Measurements from ENCODE around the gene DLX5.

The DLX5 gene

DNA sequence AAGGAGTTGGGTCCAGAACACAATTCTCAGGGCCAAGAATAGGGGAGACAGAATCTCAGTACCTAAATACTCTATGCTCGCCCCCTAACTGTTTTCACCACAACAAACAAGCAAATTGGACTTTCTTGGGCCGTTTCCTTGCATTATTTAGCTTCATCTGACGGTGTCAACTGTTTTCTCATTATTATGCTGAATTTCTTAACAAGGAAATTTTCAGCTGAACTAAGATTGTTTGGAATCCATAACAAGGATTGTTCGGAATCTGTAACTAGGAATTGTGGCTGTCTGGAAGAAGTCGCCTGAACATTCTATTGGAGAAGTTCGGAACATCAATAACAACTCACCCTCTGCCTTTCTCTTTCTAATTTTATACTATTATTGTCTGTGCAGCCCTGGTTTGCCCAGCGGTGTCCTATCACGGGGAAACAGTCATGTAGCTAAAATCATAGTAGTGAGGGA is 34.7 kb downstream of the DLX5 start:
- DNase-seq (ENCODE audit: low spot score) = no peak

DNA sequence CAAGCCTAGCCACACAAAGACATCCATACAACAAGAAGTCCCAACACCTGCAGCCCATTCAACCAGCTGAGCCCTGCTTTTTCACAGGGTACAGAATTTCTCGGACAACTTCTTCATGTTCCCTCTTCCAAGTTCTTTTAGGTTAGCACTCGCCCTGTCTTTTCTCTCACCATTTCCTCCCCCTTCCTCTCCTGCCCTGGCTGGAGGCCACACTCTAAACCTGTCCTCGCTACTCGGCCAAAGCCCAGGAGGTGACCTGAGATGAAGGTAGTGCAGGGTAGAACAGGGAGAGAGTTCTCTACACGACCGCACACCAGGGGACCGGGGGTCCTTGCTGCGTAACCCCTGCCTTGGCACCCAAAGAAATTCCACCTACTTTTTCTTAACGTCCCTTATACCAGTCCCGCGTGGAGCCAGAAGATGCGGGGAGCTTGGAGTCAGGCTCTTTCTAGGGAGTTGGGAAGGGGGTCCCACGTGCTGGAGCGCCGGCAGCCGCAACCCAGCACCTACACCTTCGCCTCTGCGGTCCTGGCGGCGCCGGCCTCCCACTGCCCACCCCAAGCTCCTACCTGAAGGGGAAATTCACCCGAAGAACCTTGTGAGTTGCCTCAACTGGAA is 35.3 kb downstream of the DLX5 start:
- no peak for DNase-seq (ENCODE audit: low spot score)

DNA sequence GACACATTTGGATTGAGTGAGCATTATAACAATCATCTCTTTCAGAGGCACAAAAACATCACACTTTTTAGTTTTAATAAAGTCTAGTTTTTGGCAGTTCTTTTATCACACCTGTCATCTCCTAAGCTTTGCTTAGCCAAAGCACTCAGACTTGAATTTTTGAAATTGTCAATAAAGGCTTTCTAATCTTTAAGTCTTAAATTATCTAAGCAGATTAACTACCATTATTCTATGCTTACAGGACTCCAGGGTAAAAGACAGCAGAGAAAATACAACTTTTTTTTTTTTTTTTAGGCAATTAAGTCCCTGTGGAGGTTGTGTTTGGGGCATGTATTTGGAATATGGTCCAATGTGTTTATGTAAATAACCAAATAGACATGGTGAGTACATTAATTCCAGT is 36.9 kb downstream of the DLX5 start:
- no peak for DNase-seq (ENCODE audit: low spot score)

DNA sequence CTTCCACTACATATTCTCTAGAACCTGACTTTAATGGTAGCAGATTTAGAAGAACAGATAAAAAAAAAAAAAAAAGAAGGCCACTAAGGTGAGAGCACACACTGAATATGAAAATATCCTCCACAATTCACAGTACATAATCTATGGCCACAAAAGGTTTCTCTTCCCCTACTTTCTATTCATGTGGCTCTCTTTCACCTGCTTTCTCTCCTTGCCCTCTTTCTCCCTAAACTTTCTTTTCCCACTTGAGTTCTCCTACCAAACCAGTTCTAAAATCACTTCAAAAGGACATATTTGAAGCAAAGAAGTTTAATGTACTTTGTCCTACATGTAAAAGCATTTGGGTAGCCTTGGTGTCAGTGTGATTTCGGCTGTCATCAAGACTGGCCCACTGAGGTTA is 37.7 kb downstream of the DLX5 start:
- DNase-seq (ENCODE audit: low spot score) = no peak

DNA sequence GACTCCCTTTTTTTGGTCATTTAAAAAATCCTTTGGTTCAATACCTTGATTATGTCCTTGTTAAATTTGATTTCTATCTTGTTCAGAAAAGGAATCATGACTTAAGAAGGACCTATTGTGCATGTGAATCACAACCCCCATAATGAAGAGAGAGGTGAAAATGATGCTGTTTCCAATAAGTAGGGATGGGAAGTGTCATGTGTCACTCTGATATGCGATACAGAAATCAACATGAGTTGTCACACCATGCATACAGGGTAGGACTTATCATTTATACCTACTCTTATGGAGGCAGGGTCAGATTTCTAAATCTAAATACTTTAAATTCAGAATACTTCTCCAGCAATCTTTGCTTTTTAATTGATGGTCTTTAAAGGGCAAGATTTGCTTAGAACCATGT is 38.6 kb downstream of the DLX5 start:
- DNase-seq (ENCODE audit: low spot score) = no peak

DNA sequence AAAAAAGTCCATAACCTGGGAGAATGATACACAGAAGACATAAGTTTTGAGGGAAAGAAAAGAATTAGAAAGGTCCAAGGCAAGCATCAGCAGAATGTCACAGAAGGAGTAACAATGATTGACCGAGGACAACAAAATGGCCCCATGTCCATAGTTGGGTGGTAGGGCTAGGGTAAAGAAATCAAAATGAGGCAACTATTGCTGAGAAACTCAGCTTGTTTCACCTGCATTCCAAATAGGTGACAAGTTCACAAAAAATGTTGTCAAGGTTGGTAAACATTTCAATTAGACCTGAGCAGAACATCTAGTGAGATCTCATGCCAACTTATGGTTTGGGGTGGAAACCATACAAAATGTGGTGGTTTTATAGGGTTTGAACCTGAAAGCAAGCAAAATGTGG is 42.0 kb downstream of the DLX5 start:
- DNase-seq (ENCODE audit: low spot score) = no peak

DNA sequence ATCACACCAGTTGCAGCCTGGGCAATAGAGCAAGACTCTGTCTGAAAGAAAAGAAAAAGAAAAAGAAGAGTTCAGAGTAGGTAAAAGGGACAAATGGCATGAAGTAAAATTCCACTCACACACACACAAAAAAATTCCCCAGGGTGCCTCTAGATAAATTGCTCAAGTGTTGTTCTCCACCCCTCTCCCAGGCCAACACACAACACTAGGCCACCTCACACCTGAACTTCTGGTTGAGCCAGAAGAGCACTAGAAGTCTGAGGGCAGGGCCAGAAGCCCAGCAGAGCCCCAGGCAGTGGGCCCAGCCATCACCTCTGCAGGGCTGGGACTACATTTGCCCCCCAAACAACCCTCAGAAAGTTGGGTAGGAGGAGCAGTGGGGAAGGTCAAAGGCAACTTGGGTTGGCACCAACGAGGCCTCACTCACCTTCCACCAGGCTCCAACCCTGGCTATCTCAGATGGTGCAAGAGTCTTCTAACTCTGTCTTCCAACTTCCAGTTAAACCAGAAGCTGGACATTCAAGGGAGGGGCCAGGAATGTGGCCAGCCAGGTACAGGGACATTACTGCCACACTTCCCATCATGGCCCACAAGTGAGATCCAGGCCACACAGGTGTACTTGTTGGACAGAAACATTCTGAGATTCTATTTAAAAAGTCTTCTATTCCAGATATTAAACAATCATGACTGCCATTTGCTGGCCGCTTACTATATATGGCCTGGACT is 44.9 kb downstream of the DLX5 start:
- no peak for DNase-seq (ENCODE audit: low spot score)

DNA sequence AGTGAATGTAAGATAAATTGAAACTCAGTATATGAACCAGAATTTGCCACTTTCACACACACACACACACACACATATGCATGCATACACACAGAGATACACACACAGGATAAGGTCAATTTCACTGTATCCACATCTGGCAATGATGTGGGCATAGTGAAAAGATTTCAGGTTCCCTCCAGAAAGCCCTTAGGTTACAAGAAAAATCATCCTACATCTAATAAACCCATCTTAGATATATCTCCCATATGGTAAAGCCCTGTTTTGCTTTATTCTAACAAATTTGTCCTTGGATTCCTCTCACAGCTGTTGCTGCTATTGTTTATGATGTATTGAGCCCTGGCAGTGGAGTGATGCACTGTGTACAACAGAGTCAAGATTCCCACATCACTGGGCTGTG is 47.2 kb downstream of the DLX5 start:
- no peak for DNase-seq (ENCODE audit: low spot score)

DNA sequence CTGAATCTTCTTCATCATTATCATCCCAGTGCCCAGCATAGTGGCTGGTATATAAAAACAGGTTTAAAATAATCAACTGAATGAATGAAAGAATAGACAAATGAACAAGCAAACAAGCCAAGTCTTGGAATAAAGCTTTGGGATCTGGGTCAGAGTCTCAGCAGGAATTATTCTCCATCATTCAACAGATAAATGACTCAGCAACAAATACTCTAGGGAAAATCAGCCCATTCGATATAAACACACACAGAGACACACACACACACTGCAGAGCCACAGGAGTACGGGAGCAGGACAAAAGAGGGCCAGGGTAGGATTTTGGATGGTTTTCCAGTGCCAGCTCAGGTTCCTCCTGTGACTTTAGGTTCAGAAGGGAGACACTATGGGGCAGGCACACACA is 48.5 kb downstream of the DLX5 start:
- no peak for DNase-seq (ENCODE audit: low spot score)

DNA sequence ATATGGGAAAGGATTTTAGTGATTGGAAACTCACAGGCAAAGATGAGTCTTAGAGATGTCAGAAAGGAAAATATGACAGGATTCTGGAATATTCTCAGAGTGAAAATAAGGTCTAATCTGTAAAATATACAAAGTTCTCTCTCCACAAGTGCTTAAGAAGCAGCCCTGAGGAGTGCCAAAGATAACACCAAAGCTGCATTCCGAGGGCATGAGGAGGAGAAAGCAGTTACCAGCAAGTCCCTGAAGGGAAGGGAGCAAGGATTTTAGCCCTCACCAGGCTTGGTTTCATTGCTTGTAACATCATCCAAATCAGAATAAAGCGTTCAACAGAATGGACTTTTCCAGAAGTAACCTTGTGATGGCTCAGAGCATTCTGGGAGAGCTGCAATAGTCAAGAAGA is 50.6 kb downstream of the DLX5 start:
- no peak for DNase-seq (ENCODE audit: low spot score)

DNA sequence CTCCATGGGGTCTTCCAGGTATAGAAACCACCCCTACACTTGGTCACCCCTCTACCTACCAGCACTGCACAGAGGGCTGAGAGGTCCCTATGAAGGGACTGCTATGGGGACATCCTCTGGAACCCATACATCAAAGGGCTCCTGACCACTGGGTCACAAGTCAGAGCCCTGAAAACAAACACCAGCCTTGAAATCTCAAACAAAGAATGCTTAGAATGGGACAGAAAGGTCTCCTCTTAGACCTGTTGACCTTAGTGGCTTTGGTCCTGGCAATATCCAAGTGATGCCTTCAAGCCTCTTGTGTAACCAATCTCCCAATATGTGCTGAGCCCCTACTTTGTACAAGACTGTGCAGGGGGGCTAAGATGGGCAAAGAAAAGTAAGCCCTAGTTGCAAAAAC is 53.9 kb downstream of the DLX5 start:
- no peak for DNase-seq (ENCODE audit: low spot score)

Measured in left forelimb (tissue), 1 donor.